ENCODE results near the gene SHC3.

DNA sequence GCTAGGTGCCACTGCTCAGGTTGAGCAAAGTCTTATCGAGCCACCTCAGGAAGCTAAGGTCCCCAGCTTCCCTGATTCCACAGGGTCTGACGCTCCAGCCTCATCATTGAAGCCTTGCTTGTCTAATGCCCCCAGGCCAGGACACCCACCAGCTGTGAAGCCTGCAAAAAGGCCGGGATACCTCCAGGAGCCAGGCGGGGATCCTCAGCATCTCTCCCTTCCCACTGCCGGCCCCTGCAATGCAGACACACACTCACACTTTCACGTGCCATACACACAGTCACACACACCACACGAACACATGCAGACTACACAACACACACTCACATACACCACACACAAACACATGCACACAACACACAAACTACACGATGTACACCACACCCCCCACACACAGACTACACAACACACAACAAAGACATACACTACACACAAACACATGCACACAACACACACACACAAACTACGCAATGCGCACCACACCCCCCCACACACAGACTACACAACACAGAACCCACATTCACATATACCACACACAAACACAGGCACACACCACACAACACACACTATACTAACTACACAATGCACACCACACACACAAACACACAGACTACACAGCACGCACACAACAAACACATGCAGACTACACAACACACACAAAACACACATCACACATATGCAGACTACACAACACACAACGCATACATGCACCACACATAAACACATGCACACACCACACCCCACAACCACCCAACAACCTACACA is 205.2 kb downstream of the SHC3 start:
- TF ChIP-seq, protein P1, sequence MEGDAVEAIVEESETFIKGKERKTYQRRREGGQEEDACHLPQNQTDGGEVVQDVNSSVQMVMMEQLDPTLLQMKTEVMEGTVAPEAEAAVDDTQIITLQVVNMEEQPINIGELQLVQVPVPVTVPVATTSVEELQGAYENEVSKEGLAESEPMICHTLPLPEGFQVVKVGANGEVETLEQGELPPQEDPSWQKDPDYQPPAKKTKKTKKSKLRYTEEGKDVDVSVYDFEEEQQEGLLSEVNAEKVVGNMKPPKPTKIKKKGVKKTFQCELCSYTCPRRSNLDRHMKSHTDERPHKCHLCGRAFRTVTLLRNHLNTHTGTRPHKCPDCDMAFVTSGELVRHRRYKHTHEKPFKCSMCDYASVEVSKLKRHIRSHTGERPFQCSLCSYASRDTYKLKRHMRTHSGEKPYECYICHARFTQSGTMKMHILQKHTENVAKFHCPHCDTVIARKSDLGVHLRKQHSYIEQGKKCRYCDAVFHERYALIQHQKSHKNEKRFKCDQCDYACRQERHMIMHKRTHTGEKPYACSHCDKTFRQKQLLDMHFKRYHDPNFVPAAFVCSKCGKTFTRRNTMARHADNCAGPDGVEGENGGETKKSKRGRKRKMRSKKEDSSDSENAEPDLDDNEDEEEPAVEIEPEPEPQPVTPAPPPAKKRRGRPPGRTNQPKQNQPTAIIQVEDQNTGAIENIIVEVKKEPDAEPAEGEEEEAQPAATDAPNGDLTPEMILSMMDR (IDR thresholded peaks at IDR 0.05), result no peak
- no peak for TF ChIP-seq POLR2A (IDR thresholded peaks at IDR 0.05)

Measured in esophagus squamous epithelium (tissue), 4 donors.